WERI-Rb-1 (cell line): Measurements from ENCODE around the gene PHF14.
A peak's percentile ranks its signal among the peaks of the same experiment; 100 is the strongest.

ENCODE experiments used
- DNase-seq: peaks from one replicate; pipeline ENCODE4 v3.0.0-alpha.2; 2020
- H3K27ac ChIP-seq: fragments of 250-450 bp; sonication (Bioruptor Pico); 2 replicates; pipeline ENCODE4 v1.5.1; 2020; ENCODE audit warnings: mild to moderate bottlenecking, moderate library complexity
- H3K27me3 ChIP-seq: fragments of 250-450 bp; sonication (Bioruptor Pico); 2 replicates; pipeline ENCODE4 v1.5.1; 2021; ENCODE audit warnings: mild to moderate bottlenecking, low read depth, moderate library complexity; ENCODE audit not compliant: insufficient read depth, severe bottlenecking
- H3K36me3 ChIP-seq: fragments of 250-450 bp; sonication (Bioruptor Pico); 2 replicates; pipeline ENCODE4 v1.5.1; 2020; ENCODE audit warnings: mild to moderate bottlenecking, moderate library complexity
- H3K4me3 ChIP-seq: 2 replicates; pipeline ENCODE4 v1.5.1; 2011; ENCODE audit warnings: low read depth, mild to moderate bottlenecking, control low read depth, low read length
- H3K9me3 ChIP-seq: fragments of 250-450 bp; sonication (Bioruptor Pico); 2 replicates; pipeline ENCODE4 v1.5.1; 2021; ENCODE audit warnings: mild to moderate bottlenecking, moderate library complexity; ENCODE audit not compliant: severe bottlenecking
- CTCF ChIP-seq: IDR thresholded peaks from 2 replicates; pipeline ENCODE4 v1.5.1; 2011; ENCODE audit warnings: low read depth, mild to moderate bottlenecking, control low read depth, inconsistent platforms, low read length

PHF14 gene

GRCh38 chr7:11181590-11181989 is 207.9 kb downstream of the PHF14 start:
- no peak overlapping the region for H3K4me3 ChIP-seq
- TF ChIP-seq CTCF: no peak
- DNase-seq: no peak
- H3K36me3 ChIP-seq: no peaks in the 10 kb centered on the region
- H3K27ac ChIP-seq: no peak overlapping the region
- no peaks in the 10 kb centered on the region for H3K27me3 ChIP-seq
- H3K9me3 ChIP-seq: no peaks in the 10 kb centered on the region

GRCh38 chr7:11182736-11183135 is 209.1 kb downstream of the PHF14 start:
- Histone ChIP-seq H3K4me3 (no peak overlapping the region), H3K27ac (no peak overlapping the region), H3K9me3 (no peaks in the 10 kb centered on the region), H3K36me3 (no peaks in the 10 kb centered on the region), H3K27me3 (no peaks in the 10 kb centered on the region)
- no peak for DNase-seq
- TF ChIP-seq CTCF: no peak

GRCh38 chr7:11185179-11185815 is 211.6 kb downstream of the PHF14 start:
- no peaks in the 10 kb centered on the region for H3K27me3 ChIP-seq
- TF ChIP-seq CTCF: no peak
- no peaks in the 10 kb centered on the region for H3K9me3 ChIP-seq
- no peak overlapping the region for H3K27ac ChIP-seq
- no peak for DNase-seq
- no peak overlapping the region for H3K4me3 ChIP-seq
- H3K36me3 ChIP-seq: no peaks in the 10 kb centered on the region

GRCh38 chr7:11188529-11189310 is 215.0 kb downstream of the PHF14 start:
- peak; percentile 17 for DNase-seq
- Histone ChIP-seq H3K9me3 (no peaks in the 10 kb centered on the region), H3K36me3 (no peaks in the 10 kb centered on the region), H3K27me3 (no peaks in the 10 kb centered on the region), H3K27ac (no peak overlapping the region), H3K4me3 (no peak overlapping the region)
- TF ChIP-seq CTCF: no peak

GRCh38 chr7:11191081-11191480 is 217.4 kb downstream of the PHF14 start:
- TF ChIP-seq CTCF: no peak
- Histone ChIP-seq H3K27me3 (no peaks in the 10 kb centered on the region), H3K36me3 (no peaks in the 10 kb centered on the region), H3K9me3 (no peaks in the 10 kb centered on the region), H3K27ac (no peak overlapping the region), H3K4me3 (no peak overlapping the region)
- DNase-seq: no peak
